Urinary bladder (tissue), 4 donors: ENCODE data around the gene PIP4P1. TPM values are rescaled to one million over a fixed set of nuclear protein-coding genes. Genes with fewer than 3 reads are reported as not detected.
"Not testable (repeated sequence)": the region's sequence is repeated elsewhere in the genome, so short reads cannot be mapped to it uniquely, and the experiment has no call there.

ENCODE experiments used
- DNase-seq: peaks from one replicate; pipeline ENCODE4 v3.0.0-alpha.2; 2015; ENCODE audit errors: extremely low spot score
- H3K27ac ChIP-seq: one replicate; pipeline ENCODE4 v1.5.1; 2013; ENCODE audit warnings: low read depth, mild to moderate bottlenecking, moderate library complexity
- H3K36me3 ChIP-seq: one replicate; pipeline ENCODE4 v1.6.1; 2013; ENCODE audit warnings: mild to moderate bottlenecking, moderate library complexity; ENCODE audit not compliant: insufficient read depth
- H3K4me1 ChIP-seq: one replicate; pipeline ENCODE4 v1.6.1; 2013; ENCODE audit warnings: mild to moderate bottlenecking, moderate library complexity; ENCODE audit not compliant: insufficient read depth
- H3K4me3 ChIP-seq: one replicate; pipeline ENCODE4 v1.5.1; 2013; ENCODE audit warnings: low read depth, low read length
- WGBS: extraction: QIAGEN DNeasy Blood & Tissue Kit; methylation state at CpG from one replicate; pipeline ENCODE4 v1.1.7; 2013; 5-methylcytosine and 5-hydroxymethylcytosine counted together
- polyA plus RNA-seq: library from polyadenylated mRNA; stranded (reverse); fragments of 200-250 nt; gene quantifications from one replicate; pipeline ENCODE4 v1.2.3, GENCODE V29; 2013
- total RNA-seq: library from RNA; depleted of rRNA; stranded (reverse); fragments of >200 nt; gene quantifications from one replicate; pipeline ENCODE4 v1.2.3, GENCODE V29; 2014
- donor health status: healthy with polysubstance abuse.
- donor health status: healthy.

PIP4P1 gene
- total and polyA plus RNA-seq, 2 donors = 11.9 to 40.8 TPM

GRCh38 chr14:20460458-20461224 lies 593 bp downstream of the PIP4P1 start:
- WGBS = 6% methylated on average over 32 of the region's 32 CpGs
- no peak for DNase-seq
- Histone ChIP-seq H3K4me1 (peaks cover 2% of the 10 kb centered on the region), H3K36me3 (peaks cover 2% of the 10 kb centered on the region), H3K4me3 (peak overlapping the region; percentile 94), H3K27ac (peak overlapping the region; percentile 94)

- WGBS = 61% methylated on average over 8 of the region's 8 CpGs
Observed at GRCh38 chr14:20458031-20458789, 3.0 kb downstream of the PIP4P1 start.

GRCh38 chr14:20456971-20457370 lies 4.3 kb downstream of the PIP4P1 start:
- Histone ChIP-seq H3K4me3 (no peak overlapping the region), H3K36me3 (peaks cover 2% of the 10 kb centered on the region), H3K27ac (no peak overlapping the region), H3K4me1 (peaks cover 2% of the 10 kb centered on the region)
- 82% methylated on average over 13 of the region's 13 CpGs for WGBS
- no peak for DNase-seq

More at GRCh38 chr14:20458031-20458789, 3.0 kb downstream of the PIP4P1 start:
- H3K36me3 ChIP-seq = peaks cover 2% of the 10 kb centered on the region
- H3K4me3 ChIP-seq = no peak overlapping the region
- no peak overlapping the region for H3K27ac ChIP-seq
- peaks cover 2% of the 10 kb centered on the region for H3K4me1 ChIP-seq
- no peak for DNase-seq

GRCh38 chr14:20455355-20456300 lies 5.6 kb downstream of the PIP4P1 start:
- Histone ChIP-seq H3K27ac (peak overlapping the region; percentile 82), H3K36me3 (peaks cover 2% of the 10 kb centered on the region), H3K4me3 (peak overlapping the region; percentile 67), H3K4me1 (peaks cover 2% of the 10 kb centered on the region)
- under 1% methylated on average over 39 of the region's 39 CpGs for WGBS
- DNase-seq = no peak

GRCh38 chr14:20454516-20455354 lies 6.5 kb downstream of the PIP4P1 start, which contains the start of the genes APEX1 and OSGEP:
Gene APEX1, plus strand, starts transcription at chr14:20455226. Its CDS starts 420 bp downstream, at chr14:20455646.
Gene OSGEP, minus strand, starts transcription at chr14:20454812. Its CDS starts 129 bp downstream, at chr14:20454683.
- under 1% methylated on average over 56 of the region's 56 CpGs for WGBS
- Histone ChIP-seq H3K4me3 (peak within 1 kb of the TSS; percentile 67), H3K4me1 (peaks cover 2% of the 10 kb centered on the region), H3K27ac (peak within 1 kb of the TSS; percentile 87), H3K36me3 (peaks cover 2% of the 10 kb centered on the region)
- peak; percentile 99 for DNase-seq

- not testable (repeated sequence) for DNase-seq, H3K36me3 ChIP-seq
Observed at GRCh38 chr14:20452831-20453230, 8.4 kb downstream of the PIP4P1 start.

GRCh38 chr14:20446889-20447288 lies 14.3 kb downstream of the PIP4P1 start:
- no peak overlapping the region for H3K27ac ChIP-seq
- WGBS = 97% methylated on average over 5 of the region's 5 CpGs
- no peak for DNase-seq
- H3K36me3 ChIP-seq = peaks cover 9% of the 10 kb centered on the region
- H3K4me3 ChIP-seq = no peak overlapping the region
- no peaks in the 10 kb centered on the region for H3K4me1 ChIP-seq

More at GRCh38 chr14:20452831-20453230, 8.4 kb downstream of the PIP4P1 start:
- not testable (repeated sequence) for H3K4me3 ChIP-seq, H3K4me1 ChIP-seq, H3K27ac ChIP-seq
- WGBS = 89% methylated on average over 8 of the region's 8 CpGs

- H3K36me3 ChIP-seq, H3K4me3 ChIP-seq, DNase-seq, H3K27ac ChIP-seq, H3K4me1 ChIP-seq: not testable (repeated sequence)
- WGBS = 83% methylated on average over 2 of the region's 4 CpGs
Observed at GRCh38 chr14:20443650-20444049, 17.6 kb downstream of the PIP4P1 start.

GRCh38 chr14:20441461-20441860 lies 19.8 kb downstream of the PIP4P1 start:
- DNase-seq = no peak
- WGBS = 92% methylated on average over 2 of the region's 2 CpGs
- Histone ChIP-seq H3K36me3 (no peaks in the 10 kb centered on the region), H3K27ac (no peak overlapping the region), H3K4me1 (no peaks in the 10 kb centered on the region), H3K4me3 (no peak overlapping the region)

GRCh38 chr14:20440882-20441281 lies 20.4 kb downstream of the PIP4P1 start:
- H3K27ac ChIP-seq = no peak overlapping the region
- 78% methylated on average over 5 of the region's 5 CpGs for WGBS
- H3K4me3 ChIP-seq = no peak overlapping the region
- no peaks in the 10 kb centered on the region for H3K4me1 ChIP-seq
- no peak for DNase-seq
- no peaks in the 10 kb centered on the region for H3K36me3 ChIP-seq

GRCh38 chr14:20440465-20440864 lies 20.8 kb downstream of the PIP4P1 start:
- no peaks in the 10 kb centered on the region for H3K36me3 ChIP-seq
- H3K4me1 ChIP-seq = no peaks in the 10 kb centered on the region
- no peak overlapping the region for H3K4me3 ChIP-seq
- no peak overlapping the region for H3K27ac ChIP-seq
- no peak for DNase-seq
- WGBS = 86% methylated on average over 5 of the region's 5 CpGs

GRCh38 chr14:20438664-20439063 lies 22.6 kb downstream of the PIP4P1 start:
- no peak for DNase-seq
- no peaks in the 10 kb centered on the region for H3K4me1 ChIP-seq
- H3K27ac ChIP-seq = no peak overlapping the region
- no peaks in the 10 kb centered on the region for H3K36me3 ChIP-seq
- H3K4me3 ChIP-seq = no peak overlapping the region
- 93% methylated on average over 7 of the region's 7 CpGs for WGBS
